KMS-11 (cell line): ENCODE results near the gene WDR27.

Experiments
- H2AFZ ChIP-seq: fragments of 200-600 bp; sonication (generic); 2 replicates; pipeline ENCODE4 v1.6.1; 2016; ENCODE audit warnings: antibody characterized with exemption, mixed run types, low read depth
- H3K27ac ChIP-seq: fragments of 200-600 bp; sonication (generic); 2 replicates; pipeline ENCODE4 v1.6.1; 2016; ENCODE audit warnings: mild to moderate bottlenecking, mixed run types
- H3K27me3 ChIP-seq: fragments of 200-600 bp; sonication (generic); 2 replicates; pipeline ENCODE4 v1.6.1; 2017; ENCODE audit warnings: mild to moderate bottlenecking, low read depth, mixed run types, moderate library complexity; ENCODE audit not compliant: insufficient read depth
- H3K36me3 ChIP-seq: fragments of 200-600 bp; sonication (generic); 2 replicates; pipeline ENCODE4 v1.6.1; 2017; ENCODE audit warnings: mild to moderate bottlenecking, mixed run types; ENCODE audit not compliant: insufficient read depth
- H3K4me1 ChIP-seq: fragments of 200-600 bp; sonication (generic); 2 replicates; pipeline ENCODE4 v1.6.1; 2016; ENCODE audit warnings: mild to moderate bottlenecking, low read depth, mixed run types; ENCODE audit not compliant: poor library complexity, severe bottlenecking
- H3K4me2 ChIP-seq: fragments of 200-600 bp; sonication (generic); 2 replicates; pipeline ENCODE4 v1.7.0; 2016; ENCODE audit warnings: mild to moderate bottlenecking, mixed run types
- H3K4me3 ChIP-seq: fragments of 200-600 bp; sonication (generic); IDR thresholded peaks from 2 replicates; pipeline ENCODE4 v1.6.1; 2017; ENCODE audit warnings: low read depth, low read length, mixed read lengths; ENCODE audit not compliant: insufficient read depth
- H3K79me2 ChIP-seq: fragments of 200-600 bp; sonication (generic); 2 replicates; pipeline ENCODE4 v1.6.1; 2016; ENCODE audit warnings: low read depth, mixed run types; ENCODE audit not compliant: insufficient read depth
- H3K9ac ChIP-seq: fragments of 200-600 bp; sonication (generic); 2 replicates; pipeline ENCODE4 v1.6.1; 2016; ENCODE audit warnings: mild to moderate bottlenecking, mixed run types
- H4K20me1 ChIP-seq: fragments of 200-600 bp; sonication (generic); 2 replicates; pipeline ENCODE4 v1.6.1; 2016; ENCODE audit warnings: mild to moderate bottlenecking, mixed run types; ENCODE audit not compliant: insufficient read depth
- TF ChIP-seq, protein P1 (sequence below): fragments of 200-600 bp; sonication (generic); conservative IDR thresholded peaks from 2 replicates; pipeline ENCODE4 v1.6.1; 2017; ENCODE audit warnings: low read depth, mild to moderate bottlenecking, antibody characterized with exemption, low read length, moderate library complexity, mixed read lengths

WDR27 gene

DNA sequence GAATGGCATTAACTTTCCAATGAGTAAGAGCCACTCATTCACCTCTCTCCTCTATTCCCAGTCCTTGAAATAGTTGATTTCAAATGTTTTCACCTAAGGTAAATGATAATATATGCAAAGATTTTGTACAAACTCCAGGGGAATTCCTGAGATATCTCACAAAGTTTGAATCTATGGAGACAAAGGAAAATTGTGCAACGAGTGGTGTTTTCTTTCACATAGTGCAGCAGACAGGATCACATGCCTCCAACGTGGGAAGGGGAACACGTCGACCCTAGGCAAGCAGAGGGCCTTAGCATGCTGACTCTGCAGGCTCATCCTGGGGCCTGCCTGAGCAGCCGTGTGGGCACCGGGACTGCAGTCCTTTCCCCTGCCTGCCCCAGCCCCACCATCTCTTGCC, 252.6 kb downstream of the WDR27 start:
- no peaks in the 10 kb centered on the region for H3K79me2 ChIP-seq
- H4K20me1 ChIP-seq = no peaks in the 10 kb centered on the region
- no peak overlapping the region for H3K4me2 ChIP-seq
- no peak overlapping the region for H3K9ac ChIP-seq
- TF ChIP-seq, protein P1, sequence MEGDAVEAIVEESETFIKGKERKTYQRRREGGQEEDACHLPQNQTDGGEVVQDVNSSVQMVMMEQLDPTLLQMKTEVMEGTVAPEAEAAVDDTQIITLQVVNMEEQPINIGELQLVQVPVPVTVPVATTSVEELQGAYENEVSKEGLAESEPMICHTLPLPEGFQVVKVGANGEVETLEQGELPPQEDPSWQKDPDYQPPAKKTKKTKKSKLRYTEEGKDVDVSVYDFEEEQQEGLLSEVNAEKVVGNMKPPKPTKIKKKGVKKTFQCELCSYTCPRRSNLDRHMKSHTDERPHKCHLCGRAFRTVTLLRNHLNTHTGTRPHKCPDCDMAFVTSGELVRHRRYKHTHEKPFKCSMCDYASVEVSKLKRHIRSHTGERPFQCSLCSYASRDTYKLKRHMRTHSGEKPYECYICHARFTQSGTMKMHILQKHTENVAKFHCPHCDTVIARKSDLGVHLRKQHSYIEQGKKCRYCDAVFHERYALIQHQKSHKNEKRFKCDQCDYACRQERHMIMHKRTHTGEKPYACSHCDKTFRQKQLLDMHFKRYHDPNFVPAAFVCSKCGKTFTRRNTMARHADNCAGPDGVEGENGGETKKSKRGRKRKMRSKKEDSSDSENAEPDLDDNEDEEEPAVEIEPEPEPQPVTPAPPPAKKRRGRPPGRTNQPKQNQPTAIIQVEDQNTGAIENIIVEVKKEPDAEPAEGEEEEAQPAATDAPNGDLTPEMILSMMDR = no peak
- H2AFZ ChIP-seq = no peak overlapping the region
- H3K27ac ChIP-seq = no peak overlapping the region
- H3K27me3 ChIP-seq = no peaks in the 10 kb centered on the region
- H3K4me3 ChIP-seq = no peak overlapping the region
- H3K36me3 ChIP-seq = no peaks in the 10 kb centered on the region
- H3K4me1 ChIP-seq = no peaks in the 10 kb centered on the region

DNA sequence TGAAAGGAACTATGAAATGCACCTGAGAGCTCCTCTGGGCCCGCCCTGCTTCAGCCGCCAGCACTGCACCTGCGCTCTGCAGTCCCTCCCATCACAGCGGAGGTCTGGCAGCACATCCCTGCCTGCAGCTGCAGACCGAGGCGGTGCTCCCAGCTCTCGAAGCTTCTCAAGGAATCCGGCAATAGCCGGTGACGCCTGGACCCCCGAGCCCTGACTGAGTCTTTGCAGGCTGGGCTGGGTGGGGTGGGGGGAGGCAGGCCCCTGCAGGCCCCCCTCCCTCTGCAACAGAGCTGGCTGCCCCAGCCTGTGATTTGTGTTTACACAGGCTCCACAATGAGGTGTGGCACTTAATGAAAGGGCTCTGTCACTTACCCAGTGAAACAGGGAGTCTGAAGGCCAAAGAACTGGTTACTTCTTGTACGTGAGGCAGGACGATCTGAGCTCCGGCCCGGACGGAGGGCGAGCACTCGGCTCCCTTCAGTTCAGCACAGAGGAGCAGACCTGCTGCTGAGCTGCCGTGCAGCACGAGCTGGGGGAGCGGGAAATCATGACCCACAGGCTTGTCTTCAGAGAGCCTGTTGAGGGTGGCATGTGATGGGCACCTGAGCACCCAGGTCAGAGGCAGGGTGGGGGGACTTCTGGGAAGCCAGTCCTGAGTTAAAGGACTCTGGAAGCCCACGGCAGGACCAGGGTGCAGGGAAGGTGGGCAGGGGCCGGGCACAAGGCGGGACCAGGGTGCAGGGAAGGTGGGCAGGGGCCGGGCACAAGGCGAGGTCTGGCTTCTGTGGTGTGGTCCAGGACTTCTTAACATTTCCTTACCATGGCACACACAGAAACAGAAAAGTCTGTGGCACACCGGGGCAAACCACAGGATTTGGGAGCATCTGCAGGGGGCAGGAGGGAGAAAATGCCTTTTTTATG, 255.9 kb downstream of the WDR27 start:
- no peak overlapping the region for H3K9ac ChIP-seq
- H3K27ac ChIP-seq = no peak overlapping the region
- no peak overlapping the region for H3K4me3 ChIP-seq
- H2AFZ ChIP-seq = no peak overlapping the region
- no peaks in the 10 kb centered on the region for H3K79me2 ChIP-seq
- no peak overlapping the region for H3K4me2 ChIP-seq
- no peaks in the 10 kb centered on the region for H3K27me3 ChIP-seq
- H4K20me1 ChIP-seq = no peaks in the 10 kb centered on the region
- TF ChIP-seq, protein P1 = no peak
- no peaks in the 10 kb centered on the region for H3K4me1 ChIP-seq
- no peaks in the 10 kb centered on the region for H3K36me3 ChIP-seq

DNA sequence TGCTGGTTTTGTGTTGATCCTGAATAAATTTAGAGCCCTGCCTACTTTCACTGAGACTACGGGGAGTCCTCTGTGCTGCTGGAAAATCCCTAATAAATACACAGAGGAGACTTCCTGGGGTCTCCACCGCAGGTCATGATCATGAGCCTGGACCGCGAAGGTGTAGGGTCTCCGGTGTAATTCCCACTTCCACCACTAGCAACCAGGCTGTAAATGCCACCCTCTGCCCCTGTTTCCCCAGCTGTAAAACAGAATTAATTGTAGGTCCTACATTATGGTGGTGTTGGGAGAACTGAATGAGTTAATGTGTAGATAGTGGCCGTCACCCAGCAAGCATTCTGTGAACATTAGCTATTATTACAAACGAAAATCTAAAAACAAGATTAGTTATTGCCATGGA, 256.6 kb downstream of the WDR27 start:
- TF ChIP-seq, protein P1 = no peak
- H3K27ac ChIP-seq = no peak overlapping the region
- no peak overlapping the region for H3K4me2 ChIP-seq
- H2AFZ ChIP-seq = no peak overlapping the region
- no peaks in the 10 kb centered on the region for H3K4me1 ChIP-seq
- no peak overlapping the region for H3K4me3 ChIP-seq
- H3K27me3 ChIP-seq = no peaks in the 10 kb centered on the region
- H3K9ac ChIP-seq = no peak overlapping the region
- H4K20me1 ChIP-seq = no peaks in the 10 kb centered on the region
- H3K79me2 ChIP-seq = no peaks in the 10 kb centered on the region
- H3K36me3 ChIP-seq = no peaks in the 10 kb centered on the region

DNA sequence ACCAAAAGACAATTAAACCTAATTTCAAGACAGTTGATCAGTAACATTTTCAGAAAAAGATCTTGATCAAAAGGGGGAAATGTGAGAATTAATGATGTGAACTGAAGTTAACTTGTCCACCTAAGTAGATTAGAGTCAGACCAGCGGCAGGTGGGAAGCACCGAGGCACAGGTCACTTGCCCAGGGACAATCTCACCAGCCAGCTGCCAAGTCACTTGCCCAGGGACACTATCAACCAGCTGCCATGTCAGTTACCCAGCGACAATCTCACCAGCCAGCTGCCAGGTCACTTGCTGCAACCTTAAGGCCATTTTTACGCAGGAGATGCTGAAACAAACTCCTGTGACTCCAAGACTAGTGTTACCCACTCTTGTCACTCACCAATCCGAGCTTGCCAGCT, 260.5 kb downstream of the WDR27 start:
- H4K20me1 ChIP-seq = no peaks in the 10 kb centered on the region
- no peak overlapping the region for H3K27ac ChIP-seq
- no peaks in the 10 kb centered on the region for H3K79me2 ChIP-seq
- no peak overlapping the region for H3K4me2 ChIP-seq
- no peak overlapping the region for H3K4me3 ChIP-seq
- no peaks in the 10 kb centered on the region for H3K27me3 ChIP-seq
- H3K9ac ChIP-seq = no peak overlapping the region
- H3K4me1 ChIP-seq = no peaks in the 10 kb centered on the region
- H2AFZ ChIP-seq = no peak overlapping the region
- TF ChIP-seq, protein P1 = no peak
- H3K36me3 ChIP-seq = no peaks in the 10 kb centered on the region
